Calu3 (cell line): Measurements from ENCODE around the gene TOR4A. TPM values are rescaled to one million over a fixed set of nuclear protein-coding genes. Genes with fewer than 3 reads are reported as not detected.

ENCODE experiments used
- BruUV-seq: library from RNA; stranded (reverse); fragments of 400-500 nt; replicated peaks from 2 replicates; lab custom pipeline; 2021; lab: Mats Ljungman, UMichigan
- CTCF ChIA-PET: fragments of 300-600 bp; sonication (Branson Sonifier 250); formaldehyde crosslinking; loops from one replicate; lab custom pipeline; 2022; ENCODE audit warnings: antibody characterized with exemption; lab: Charles Lee
- DNase-seq: peaks from one replicate; pipeline ENCODE4 v3.0.0; 2022
- H3K27ac Mint-ChIP-seq: one replicate; pipeline ENCODE4 v1.8.0; 2022; ENCODE audit warnings: mixed read lengths; ENCODE audit not compliant: unreplicated experiment
- H3K27me3 Mint-ChIP-seq: one replicate; pipeline ENCODE4 v1.8.0; 2022; ENCODE audit warnings: mixed read lengths; ENCODE audit not compliant: unreplicated experiment
- H3K36me3 Mint-ChIP-seq: one replicate; pipeline ENCODE4 v1.8.0; 2022; ENCODE audit warnings: mild to moderate bottlenecking, moderate library complexity, mixed read lengths; ENCODE audit not compliant: insufficient read depth, unreplicated experiment
- H3K4me1 Mint-ChIP-seq: one replicate; pipeline ENCODE4 v1.8.0; 2022; ENCODE audit warnings: mild to moderate bottlenecking, low read depth, mixed read lengths; ENCODE audit not compliant: unreplicated experiment
- H3K4me3 Mint-ChIP-seq: one replicate; pipeline ENCODE4 v1.8.0; 2022; ENCODE audit warnings: mild to moderate bottlenecking, low read depth, moderate library complexity, mixed read lengths; ENCODE audit not compliant: unreplicated experiment
- H3K9me3 Mint-ChIP-seq: one replicate; pipeline ENCODE4 v1.8.0; 2022; ENCODE audit warnings: low read depth, mixed read lengths; ENCODE audit not compliant: unreplicated experiment
- intact Hi-C: fragments of 100-400 bp; cut with micrococcal nuclease; formaldehyde crosslinking; loops from one replicate; pipeline ENCODE4 v1.10.0; 2022; ENCODE audit not compliant: unreplicated experiment
- total RNA-seq: library from RNA; stranded (reverse); gene quantifications from 2 replicates; pipeline ENCODE4 v1.2.3, GENCODE V29; 2022
- TF ChIP-seq, protein P1 (sequence below): fragments of 200-600 bp; IDR thresholded peaks from one replicate; pipeline ENCODE4 v1.8.0; 2022; ENCODE audit warnings: antibody characterized with exemption; ENCODE audit not compliant: unreplicated experiment

Gene TOR4A
- total RNA-seq, 1 experiment from 2014 or later, result 51.8 TPM

DNA sequence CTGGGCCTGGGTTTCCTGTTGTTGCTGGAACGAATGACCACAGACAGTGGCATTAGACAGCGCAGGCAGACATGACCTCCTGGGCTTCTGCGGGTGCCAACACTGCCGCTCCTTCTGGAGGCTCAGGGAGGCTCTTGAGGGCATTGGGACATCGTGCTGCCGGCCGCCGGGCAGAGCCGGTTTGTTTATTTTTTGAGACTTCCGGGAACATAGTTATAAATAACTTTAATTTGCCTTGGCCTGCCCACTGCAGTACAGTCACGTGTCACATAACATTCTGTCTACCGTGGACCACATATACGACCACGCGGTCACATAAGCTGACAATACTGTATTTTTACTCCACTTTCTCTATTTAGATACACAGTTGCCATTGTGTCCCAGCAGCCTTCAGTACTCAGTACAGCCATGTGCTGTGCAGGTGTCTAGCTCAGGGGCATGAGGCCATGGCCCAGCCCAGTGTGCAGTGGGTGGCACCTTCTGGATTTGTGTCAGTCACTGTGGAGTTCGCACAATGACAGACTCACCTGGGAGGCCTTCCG lies 8.2 kb upstream of the TOR4A start:
- intact Hi-C loops, result no loop called here
- DNase-seq, result no peak
- no peak overlapping the region for H3K27ac Mint-ChIP-seq
- no TSS peak for BruUV-seq
- CTCF ChIA-PET, result no interaction called here
- H3K36me3 Mint-ChIP-seq, result peaks cover 43% of the 10 kb centered on the region
- H3K4me1 Mint-ChIP-seq, result peaks cover 10% of the 10 kb centered on the region
- no peaks in the 10 kb centered on the region for H3K27me3 Mint-ChIP-seq
- no peaks in the 10 kb centered on the region for H3K9me3 Mint-ChIP-seq
- TF ChIP-seq, protein P1, sequence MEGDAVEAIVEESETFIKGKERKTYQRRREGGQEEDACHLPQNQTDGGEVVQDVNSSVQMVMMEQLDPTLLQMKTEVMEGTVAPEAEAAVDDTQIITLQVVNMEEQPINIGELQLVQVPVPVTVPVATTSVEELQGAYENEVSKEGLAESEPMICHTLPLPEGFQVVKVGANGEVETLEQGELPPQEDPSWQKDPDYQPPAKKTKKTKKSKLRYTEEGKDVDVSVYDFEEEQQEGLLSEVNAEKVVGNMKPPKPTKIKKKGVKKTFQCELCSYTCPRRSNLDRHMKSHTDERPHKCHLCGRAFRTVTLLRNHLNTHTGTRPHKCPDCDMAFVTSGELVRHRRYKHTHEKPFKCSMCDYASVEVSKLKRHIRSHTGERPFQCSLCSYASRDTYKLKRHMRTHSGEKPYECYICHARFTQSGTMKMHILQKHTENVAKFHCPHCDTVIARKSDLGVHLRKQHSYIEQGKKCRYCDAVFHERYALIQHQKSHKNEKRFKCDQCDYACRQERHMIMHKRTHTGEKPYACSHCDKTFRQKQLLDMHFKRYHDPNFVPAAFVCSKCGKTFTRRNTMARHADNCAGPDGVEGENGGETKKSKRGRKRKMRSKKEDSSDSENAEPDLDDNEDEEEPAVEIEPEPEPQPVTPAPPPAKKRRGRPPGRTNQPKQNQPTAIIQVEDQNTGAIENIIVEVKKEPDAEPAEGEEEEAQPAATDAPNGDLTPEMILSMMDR, result no peak
- no peak overlapping the region for H3K4me3 Mint-ChIP-seq

DNA sequence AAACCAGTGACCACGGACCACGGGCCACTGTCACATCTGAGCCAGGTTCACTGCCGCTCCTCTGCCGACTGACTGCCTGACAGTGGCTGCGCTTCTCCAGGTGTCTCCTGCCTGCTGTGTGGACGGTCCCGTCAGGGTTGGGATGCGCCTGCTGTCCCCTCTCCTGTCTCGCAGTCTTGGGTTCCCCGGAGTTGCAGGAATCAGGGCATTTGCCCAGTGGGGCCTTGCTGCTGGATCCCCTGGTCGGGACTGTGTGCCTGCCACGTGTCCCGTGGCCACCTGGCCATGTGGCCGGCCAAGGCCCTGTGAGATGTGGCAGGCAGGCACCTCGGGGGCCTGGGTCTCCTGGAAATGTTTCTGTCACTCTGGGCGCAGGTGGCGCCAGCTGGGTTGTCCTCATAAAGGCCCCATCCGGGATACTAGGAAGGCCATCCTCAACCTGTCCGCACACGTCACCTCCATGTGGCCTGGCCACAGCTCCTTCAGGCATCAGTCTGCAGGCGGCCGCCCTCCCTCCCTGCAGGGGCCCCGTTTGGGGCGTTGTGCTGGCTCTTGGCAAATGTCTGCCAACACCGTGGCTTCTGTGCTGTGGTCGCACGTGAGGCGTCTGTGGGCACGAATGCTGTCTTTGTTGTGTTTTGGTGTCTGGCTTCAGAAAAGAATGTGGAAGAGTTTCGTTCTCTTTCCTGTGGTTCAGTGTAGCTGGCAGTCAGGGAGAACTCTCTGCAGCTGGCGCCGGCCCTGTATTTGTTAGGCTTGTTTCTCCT lies 6.4 kb upstream of the TOR4A start:
- Mint-ChIP-seq H3K4me3 (no peak overlapping the region), H3K27me3 (no peaks in the 10 kb centered on the region), H3K4me1 (peaks cover 19% of the 10 kb centered on the region), H3K27ac (no peak overlapping the region), H3K36me3 (peaks cover 58% of the 10 kb centered on the region), H3K9me3 (no peaks in the 10 kb centered on the region)
- CTCF ChIA-PET, result no interaction called here
- intact Hi-C loops, result no loop called here
- DNase-seq, result no peak
- BruUV-seq, result no TSS peak
- TF ChIP-seq, protein P1, result no peak

DNA sequence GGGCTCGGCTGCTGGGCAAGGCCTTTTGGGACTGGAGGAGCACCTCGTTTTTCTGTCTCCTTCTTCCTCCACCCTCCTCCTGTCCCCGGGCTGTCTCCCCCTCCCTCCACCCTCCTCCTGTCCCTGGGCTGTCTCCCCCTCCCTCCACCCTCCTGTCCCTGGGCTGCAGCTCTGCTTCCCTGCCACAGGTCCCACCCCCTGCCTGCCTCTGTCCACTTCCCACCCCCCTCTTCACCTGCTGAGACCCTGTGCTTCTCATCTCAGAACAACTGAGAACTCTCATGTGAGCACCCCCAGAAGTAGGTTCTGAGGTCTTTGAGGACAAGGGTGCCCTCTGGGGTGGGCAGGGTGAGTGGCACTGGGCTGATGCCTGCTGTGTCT lies 5.8 kb upstream of the TOR4A start:
- TF ChIP-seq, protein P1, result no peak
- Mint-ChIP-seq H3K27ac (no peak overlapping the region), H3K4me3 (no peak overlapping the region), H3K27me3 (no peaks in the 10 kb centered on the region), H3K36me3 (peaks cover 62% of the 10 kb centered on the region), H3K9me3 (no peaks in the 10 kb centered on the region), H3K4me1 (peaks cover 22% of the 10 kb centered on the region)
- BruUV-seq, result no TSS peak
- DNase-seq, result no peak
- CTCF ChIA-PET, result no interaction called here
- intact Hi-C loops, result no loop called here

DNA sequence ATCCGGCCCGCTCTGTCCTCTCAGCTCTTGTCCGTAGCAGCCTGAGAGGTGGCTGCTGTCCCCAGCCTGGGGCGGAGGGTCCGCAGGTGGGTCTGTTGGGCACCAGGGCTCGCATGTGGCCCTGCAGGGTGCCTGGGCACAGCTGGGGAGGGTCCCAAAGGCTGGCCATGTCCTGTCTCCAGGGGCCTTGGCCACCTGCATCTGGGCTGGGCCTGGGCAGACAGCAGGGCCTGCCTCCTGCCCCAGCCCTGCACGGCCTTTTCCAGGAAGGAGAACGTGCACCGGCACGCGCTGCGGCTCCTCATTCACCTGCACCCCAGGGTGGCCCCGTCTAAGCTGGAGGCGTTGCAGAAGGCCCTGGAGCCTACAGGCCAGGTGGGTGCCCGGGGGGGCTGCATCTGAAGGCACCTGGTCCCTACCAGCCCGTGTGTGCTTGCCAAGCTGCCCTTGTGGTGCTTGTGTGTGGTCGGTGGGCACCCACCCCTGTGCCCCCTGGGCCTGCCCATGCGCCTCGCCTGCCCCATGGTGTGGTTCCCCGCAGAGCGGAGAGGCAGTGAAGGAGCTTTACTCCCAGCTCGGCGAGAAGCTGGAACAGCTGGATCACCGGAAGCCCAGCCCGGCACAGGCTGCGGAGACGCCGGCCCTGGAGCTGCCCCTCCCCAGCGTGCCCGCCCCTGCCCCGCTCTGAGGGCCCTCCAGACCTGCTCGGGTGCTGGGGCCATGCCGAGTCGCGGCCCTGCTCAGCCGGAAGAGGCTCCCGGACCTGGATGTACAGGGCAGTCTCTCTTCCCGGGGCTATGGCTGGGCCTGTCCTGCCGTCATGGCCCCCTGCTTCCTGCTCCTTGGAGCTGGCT lies 5.1 kb upstream of the TOR4A start:
- intact Hi-C loops, result no loop called here
- Mint-ChIP-seq H3K4me3 (no peak overlapping the region), H3K9me3 (no peaks in the 10 kb centered on the region), H3K27ac (no peak overlapping the region), H3K36me3 (peaks cover 66% of the 10 kb centered on the region), H3K27me3 (no peaks in the 10 kb centered on the region), H3K4me1 (peaks cover 29% of the 10 kb centered on the region)
- no peak for DNase-seq
- TF ChIP-seq, protein P1, result no peak
- BruUV-seq, result no TSS peak
- CTCF ChIA-PET, result interaction anchor here (0.5 kb wide), 1 partner anchor 271 kb away, joined by 3 read pairs; no protein-coding TSS in a partner anchor
